ENCODE results near the gene CAB39. TPM values are rescaled to one million over a fixed set of nuclear protein-coding genes. Genes with fewer than 3 reads are reported as not detected.

CAB39 gene
- total RNA-seq, 4 donors from 2014 or later = 88.5 to 115 (median 108) TPM

DNA sequence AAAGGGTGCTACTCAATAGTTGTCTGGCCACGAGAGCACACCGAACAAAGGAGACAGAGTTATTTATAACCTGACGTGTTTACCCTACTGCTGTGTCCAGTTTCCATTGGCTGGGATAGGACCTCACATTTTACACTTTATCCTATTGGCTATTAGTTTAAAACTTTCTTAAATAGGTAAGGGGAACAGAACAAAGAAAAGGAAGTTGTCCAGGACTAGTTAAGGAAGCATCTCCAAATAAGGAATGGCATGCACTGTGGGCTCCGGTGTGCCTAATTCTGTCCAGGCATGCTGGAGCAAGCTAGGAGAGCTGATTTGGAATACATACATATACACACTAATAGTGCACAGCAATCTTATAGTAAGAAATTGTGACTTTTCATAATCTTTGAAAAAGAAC lies 72.2 kb downstream of the CAB39 start:
- H3K27ac ChIP-seq = peak overlapping the region; percentile 11 to 64 (median 51)
- no peak for TF ChIP-seq CTCF (IDR thresholded peaks at IDR 0.05)
- TF ChIP-seq POLR2AphosphoS5 (IDR thresholded peaks at IDR 0.05) = no peak
- TF ChIP-seq EP300 (IDR thresholded peaks at IDR 0.05) = no peak
- TF ChIP-seq POLR2A (IDR thresholded peaks at IDR 0.05) = no peak
- peaks cover 0 to 13% of the 10 kb centered on the region in 2 donors for H3K36me3 ChIP-seq
- H3K4me1 ChIP-seq = peaks cover 0 to 36% (median 0%) of the 10 kb centered on the region in 3 donors
- WGBS, 2 donors (ENCODE audit: low coverage in 1 of 2) = 51% methylated on average over 3 to 4 of the region's 4 CpGs
- no peaks in the 10 kb centered on the region for H3K27me3 ChIP-seq
- ATAC-seq = no peak
- H3K4me3 ChIP-seq = no peak overlapping the region
- peaks cover 0 to 24% (median 0%) of the 10 kb centered on the region in 3 donors for H3K9me3 ChIP-seq

DNA sequence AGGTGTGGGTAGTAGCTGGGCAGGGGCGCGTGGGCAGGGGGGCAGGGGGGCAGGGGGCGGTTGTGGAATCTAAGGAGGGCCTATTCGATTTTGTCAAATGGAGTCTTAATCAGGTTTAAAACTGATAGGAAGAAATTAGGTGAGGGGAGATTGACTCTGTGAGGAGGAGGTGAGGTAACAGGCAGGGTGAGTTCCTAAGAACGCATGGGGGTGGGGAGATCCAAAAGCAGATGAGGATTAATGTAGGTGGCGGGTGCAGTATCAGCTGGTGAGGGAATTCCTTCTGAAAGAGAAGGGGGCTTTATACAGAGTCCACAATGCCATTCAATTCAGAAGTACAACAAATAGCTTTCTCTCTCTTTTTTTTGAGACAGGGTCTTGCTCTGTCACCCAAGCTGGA lies 72.7 kb downstream of the CAB39 start:
- Histone ChIP-seq H3K27ac (peak overlapping the region in 3 of 4 donors; percentile 11 to 64 (median 51)), H3K4me3 (no peak overlapping the region), H3K4me1 (peaks cover 0 to 35% (median 0%) of the 10 kb centered on the region in 3 donors), H3K9me3 (peaks cover 0 to 24% (median 0%) of the 10 kb centered on the region in 3 donors), H3K36me3 (peaks cover 0 to 18% of the 10 kb centered on the region in 2 donors), H3K27me3 (no peaks in the 10 kb centered on the region)
- 89% methylated on average over 4 to 5 of the region's 6 CpGs for WGBS, 2 donors (ENCODE audit: low coverage in 1 of 2)
- ATAC-seq = no peak
- TF ChIP-seq CTCF (IDR thresholded peaks at IDR 0.05) = no peak
- TF ChIP-seq POLR2A (IDR thresholded peaks at IDR 0.05) = no peak
- no peak for TF ChIP-seq EP300 (IDR thresholded peaks at IDR 0.05)
- TF ChIP-seq POLR2AphosphoS5 (IDR thresholded peaks at IDR 0.05) = no peak

DNA sequence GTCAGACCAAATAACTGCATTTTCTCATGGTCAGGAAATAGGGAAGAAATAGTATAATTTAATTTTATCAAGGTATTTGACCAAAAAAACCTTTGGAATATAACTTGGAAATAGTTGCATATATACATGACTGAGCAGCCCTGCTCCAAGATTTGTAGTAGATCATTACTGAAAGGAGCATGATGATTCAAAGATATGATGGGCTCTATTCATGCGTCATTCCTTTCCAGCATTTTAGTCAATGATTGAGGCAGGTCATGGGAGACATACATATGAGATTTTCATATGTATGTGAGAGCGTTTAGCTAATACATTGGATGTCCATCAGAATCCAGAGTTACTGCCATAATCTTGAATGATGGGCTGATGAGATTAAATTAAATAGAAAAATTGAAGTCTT lies 74.5 kb downstream of the CAB39 start:
- 92 to 97% methylated on average over 2 of the region's 2 CpGs for WGBS, 2 donors (ENCODE audit: low coverage in 1 of 2)
- H3K36me3 ChIP-seq = peaks cover 0 to 29% of the 10 kb centered on the region in 2 donors
- H3K27me3 ChIP-seq = no peaks in the 10 kb centered on the region
- TF ChIP-seq CTCF (IDR thresholded peaks at IDR 0.05) (no peak), POLR2AphosphoS5 (IDR thresholded peaks at IDR 0.05) (no peak), POLR2A (IDR thresholded peaks at IDR 0.05) (no peak)
- no peak overlapping the region for H3K27ac ChIP-seq
- peaks cover 4 to 35% (median 4%) of the 10 kb centered on the region in 3 donors for H3K4me1 ChIP-seq
- H3K4me3 ChIP-seq = no peak overlapping the region
- no peak for ATAC-seq
- peaks cover 0 to 24% (median 0%) of the 10 kb centered on the region in 3 donors for H3K9me3 ChIP-seq

GRCh38 chr2:230788554-230789175 lies 76.0 kb downstream of the CAB39 start:
- Histone ChIP-seq H3K27ac (no peak overlapping the region), H3K27me3 (no peaks in the 10 kb centered on the region), H3K4me3 (no peak overlapping the region), H3K36me3 (peaks cover 0 to 23% of the 10 kb centered on the region in 2 donors), H3K9me3 (peaks cover 0 to 24% (median 0%) of the 10 kb centered on the region in 3 donors), H3K4me1 (peaks cover 4 to 50% (median 5%) of the 10 kb centered on the region in 3 donors)
- no peak for ATAC-seq
- TF ChIP-seq CTCF (IDR thresholded peaks at IDR 0.05) (no peak), POLR2A (IDR thresholded peaks at IDR 0.05) (no peak)
- 97 to 98% methylated on average over 3 of the region's 3 CpGs for WGBS, 2 donors (ENCODE audit: low coverage in 1 of 2)

DNA sequence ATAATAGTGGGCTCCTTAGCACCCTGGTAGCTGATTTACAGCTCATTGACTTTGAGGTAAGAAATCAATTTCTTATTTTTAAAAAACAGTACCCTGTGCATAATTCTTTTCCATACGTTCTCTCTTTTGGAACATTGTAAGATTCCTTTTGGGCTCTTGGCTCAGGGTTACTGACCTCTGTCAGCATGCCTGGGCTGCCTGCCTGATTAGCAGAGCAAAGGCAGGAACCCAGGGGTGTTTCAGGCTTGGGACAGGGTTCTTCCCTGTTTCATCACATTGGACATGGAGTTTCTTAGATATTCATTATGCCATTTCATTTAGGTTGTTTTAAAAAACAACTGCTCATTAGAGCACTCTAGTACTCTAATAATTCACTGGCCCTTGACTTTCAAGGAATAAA lies 78.3 kb downstream of the CAB39 start:
- no peak overlapping the region for H3K4me3 ChIP-seq
- peaks cover 0 to 23% of the 10 kb centered on the region in 2 donors for H3K36me3 ChIP-seq
- peak overlapping the region; percentile 14 to 84 (median 70) for H3K27ac ChIP-seq
- H3K9me3 ChIP-seq = peaks cover 0 to 24% (median 0%) of the 10 kb centered on the region in 3 donors
- no peak for TF ChIP-seq CTCF (IDR thresholded peaks at IDR 0.05)
- TF ChIP-seq POLR2AphosphoS5 (IDR thresholded peaks at IDR 0.05) = no peak
- TF ChIP-seq POLR2A (IDR thresholded peaks at IDR 0.05) = no peak
- no peak for TF ChIP-seq EP300 (IDR thresholded peaks at IDR 0.05)
- no peak for ATAC-seq
- no peaks in the 10 kb centered on the region for H3K27me3 ChIP-seq
- peaks cover 7 to 57% (median 18%) of the 10 kb centered on the region in 3 donors for H3K4me1 ChIP-seq
- 11 to 20% methylated on average over 1 of the region's 1 CpG for WGBS, 2 donors (ENCODE audit: low coverage in 1 of 2)
